PC-3 (cell line): ENCODE measurements around the gene VTI1A. TPM values are rescaled to one million over a fixed set of nuclear protein-coding genes. Genes with fewer than 3 reads are reported as not detected.

Source experiments
- ATAC-seq: fragments of 200-7000 bp; cut with Tn5 transposase; 2 replicates; pipeline ENCODE4 v1.9.1; 2020; ENCODE audit warnings: mild to moderate bottlenecking, moderate library complexity
- BruUV-seq: library from RNA; stranded (reverse); fragments of 400-500 nt; replicated peaks from 2 replicates; lab custom pipeline; 2021; lab: Mats Ljungman, UMichigan
- CTCF ChIA-PET: fragments of 300-600 bp; sonication (Branson Sonifier 250); formaldehyde crosslinking; loops from one replicate; lab custom pipeline; 2022; ENCODE audit warnings: antibody characterized with exemption; lab: Charles Lee
- POLR2A ChIA-PET: fragments of 300-600 bp; sonication (Branson Sonifier 250); formaldehyde crosslinking; loops from one replicate; lab custom pipeline; 2022; ENCODE audit warnings: antibody characterized with exemption; ENCODE audit not compliant: unreplicated experiment; lab: Charles Lee
- DNase-seq: peaks from one replicate; pipeline ENCODE4 v3.0.0-alpha.2; 2015
- H2AFZ ChIP-seq: fragments of 300-600 bp; sonication (generic); 2 replicates; pipeline ENCODE4 v1.6.0; 2016; ENCODE audit warnings: antibody characterized with exemption, low read length
- H3F3A ChIP-seq: fragments of 300-600 bp; sonication (generic); one replicate; pipeline ENCODE4 v1.6.0; 2017; ENCODE audit warnings: antibody characterized with exemption, low read length, control low read depth, mild to moderate bottlenecking; ENCODE audit not compliant: unreplicated experiment
- H3K27ac ChIP-seq: fragments of 300-600 bp; sonication (generic); 2 replicates; pipeline ENCODE4 v1.5.1; 2016; ENCODE audit warnings: mild to moderate bottlenecking, low read length
- H3K27me3 ChIP-seq: fragments of 300-600 bp; sonication (generic); 2 replicates; pipeline ENCODE4 v1.6.1; 2016; ENCODE audit warnings: low read length, mixed read lengths
- H3K36me3 ChIP-seq: fragments of 300-600 bp; sonication (generic); 2 replicates; pipeline ENCODE4 v1.6.1; 2016; ENCODE audit warnings: low read depth, mixed run types, low read length, mixed read lengths
- H3K4me1 ChIP-seq: fragments of 300-600 bp; sonication (generic); 2 replicates; pipeline ENCODE4 v1.5.1; 2016; ENCODE audit warnings: low read length; ENCODE audit not compliant: insufficient read depth
- H3K4me2 ChIP-seq: fragments of 300-600 bp; sonication (generic); 2 replicates; pipeline ENCODE4 v1.6.0; 2016; ENCODE audit warnings: low read length
- H3K4me3 ChIP-seq: fragments of 300-600 bp; sonication (generic); 2 replicates; pipeline ENCODE4 v1.5.1; 2016; ENCODE audit warnings: mild to moderate bottlenecking, low read length, mixed read lengths
- H3K79me2 ChIP-seq: fragments of 300-600 bp; sonication (generic); 2 replicates; pipeline ENCODE4 v1.6.1; 2017; ENCODE audit warnings: low read length, mixed read lengths
- H3K9ac ChIP-seq: fragments of 300-600 bp; sonication (generic); 2 replicates; pipeline ENCODE4 v1.6.0; 2016; ENCODE audit warnings: mild to moderate bottlenecking, low read length
- H3K9me2 ChIP-seq: fragments of 300-600 bp; sonication (generic); replicated peaks from 2 replicates; pipeline ENCODE4 v1.6.1; 2016; ENCODE audit warnings: mixed run types, low read length, mixed read lengths
- H3K9me3 ChIP-seq: fragments of 300-600 bp; sonication (generic); 2 replicates; pipeline ENCODE4 v1.6.1; 2016; ENCODE audit warnings: low read length, mixed read lengths
- H4K20me1 ChIP-seq: fragments of 300-600 bp; sonication (generic); 2 replicates; pipeline ENCODE4 v1.6.1; 2016; ENCODE audit warnings: low read length, mixed read lengths
- EZH2 ChIP-seq: fragments of 300-600 bp; sonication (generic); IDR thresholded peaks from one replicate; pipeline ENCODE4 v1.6.1; 2017; ENCODE audit warnings: antibody characterized with exemption, mild to moderate bottlenecking, low read length; ENCODE audit not compliant: unreplicated experiment
- EZH2phosphoT487 ChIP-seq: fragments of 300-600 bp; sonication (generic); IDR thresholded peaks from 2 replicates; pipeline ENCODE4 v1.6.1; 2018; ENCODE audit warnings: mild to moderate bottlenecking, antibody characterized with exemption, low read length, borderline replicate concordance
- intact Hi-C: fragments of 100-400 bp; cut with micrococcal nuclease; formaldehyde crosslinking; loops from 2 replicates; pipeline ENCODE4 v1.9.0; 2023
- total RNA-seq: library from RNA; depleted of rRNA; stranded (reverse); fragments of >200 nt; gene quantifications from 2 replicates; pipeline ENCODE4 v1.2.3, GENCODE V29; 2014
- TF ChIP-seq, protein P1 (sequence below): fragments of 300-600 bp; sonication (generic); conservative IDR thresholded peaks from 2 replicates; pipeline ENCODE4 v1.5.1; 2017; ENCODE audit warnings: antibody characterized with exemption, low read depth, mild to moderate bottlenecking, low read length

VTI1A gene
- total RNA-seq, 1 experiment from 2014 or later: 18.1 TPM

DNA sequence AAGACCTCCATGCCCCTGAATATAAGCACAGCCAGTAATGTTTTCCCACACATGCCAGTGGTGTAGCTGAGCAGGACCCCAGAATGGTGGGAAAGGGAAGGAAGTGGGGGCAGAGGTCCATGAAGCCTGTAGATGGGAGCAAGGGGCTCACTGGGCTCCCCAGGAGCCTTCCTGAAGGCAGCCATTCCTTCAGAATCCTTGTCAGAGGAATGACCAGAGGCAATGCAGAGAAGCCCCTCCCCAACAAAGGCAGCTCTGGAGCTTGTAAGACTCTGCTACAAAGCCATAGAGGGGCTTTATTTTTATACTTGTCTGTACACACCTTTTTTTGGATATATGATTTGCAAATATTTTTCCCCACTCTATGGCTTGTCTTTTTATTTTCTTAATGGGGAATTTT is 338.1 kb downstream of the VTI1A start:
- no peaks in the 10 kb centered on the region for H3K9me2 ChIP-seq
- H3K27ac ChIP-seq: no peak overlapping the region
- H3K4me1 ChIP-seq: no peaks in the 10 kb centered on the region
- ATAC-seq (no peak), DNase-seq (no peak)
- H3K27me3 ChIP-seq: no peaks in the 10 kb centered on the region
- no peak overlapping the region for H2AFZ ChIP-seq
- BruUV-seq: no TSS peak
- no peaks in the 10 kb centered on the region for H3K36me3 ChIP-seq
- H4K20me1 ChIP-seq: no peaks in the 10 kb centered on the region
- TF ChIP-seq EZH2: no peak
- TF ChIP-seq EZH2phosphoT487: no peak
- TF ChIP-seq, protein P1, sequence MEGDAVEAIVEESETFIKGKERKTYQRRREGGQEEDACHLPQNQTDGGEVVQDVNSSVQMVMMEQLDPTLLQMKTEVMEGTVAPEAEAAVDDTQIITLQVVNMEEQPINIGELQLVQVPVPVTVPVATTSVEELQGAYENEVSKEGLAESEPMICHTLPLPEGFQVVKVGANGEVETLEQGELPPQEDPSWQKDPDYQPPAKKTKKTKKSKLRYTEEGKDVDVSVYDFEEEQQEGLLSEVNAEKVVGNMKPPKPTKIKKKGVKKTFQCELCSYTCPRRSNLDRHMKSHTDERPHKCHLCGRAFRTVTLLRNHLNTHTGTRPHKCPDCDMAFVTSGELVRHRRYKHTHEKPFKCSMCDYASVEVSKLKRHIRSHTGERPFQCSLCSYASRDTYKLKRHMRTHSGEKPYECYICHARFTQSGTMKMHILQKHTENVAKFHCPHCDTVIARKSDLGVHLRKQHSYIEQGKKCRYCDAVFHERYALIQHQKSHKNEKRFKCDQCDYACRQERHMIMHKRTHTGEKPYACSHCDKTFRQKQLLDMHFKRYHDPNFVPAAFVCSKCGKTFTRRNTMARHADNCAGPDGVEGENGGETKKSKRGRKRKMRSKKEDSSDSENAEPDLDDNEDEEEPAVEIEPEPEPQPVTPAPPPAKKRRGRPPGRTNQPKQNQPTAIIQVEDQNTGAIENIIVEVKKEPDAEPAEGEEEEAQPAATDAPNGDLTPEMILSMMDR: no peak
- ChIA-PET POLR2A (no interaction called here), CTCF (no interaction called here)
- no peak overlapping the region for H3K9ac ChIP-seq
- intact Hi-C loops: no loop called here
- no peak overlapping the region for H3K4me2 ChIP-seq
- H3K9me3 ChIP-seq: peaks cover 7% of the 10 kb centered on the region; the same call in 1 of the 2 replicates
- no peak overlapping the region for H3K4me3 ChIP-seq
- no peaks in the 10 kb centered on the region for H3K79me2 ChIP-seq
- H3F3A ChIP-seq: no peaks in the 10 kb centered on the region

DNA sequence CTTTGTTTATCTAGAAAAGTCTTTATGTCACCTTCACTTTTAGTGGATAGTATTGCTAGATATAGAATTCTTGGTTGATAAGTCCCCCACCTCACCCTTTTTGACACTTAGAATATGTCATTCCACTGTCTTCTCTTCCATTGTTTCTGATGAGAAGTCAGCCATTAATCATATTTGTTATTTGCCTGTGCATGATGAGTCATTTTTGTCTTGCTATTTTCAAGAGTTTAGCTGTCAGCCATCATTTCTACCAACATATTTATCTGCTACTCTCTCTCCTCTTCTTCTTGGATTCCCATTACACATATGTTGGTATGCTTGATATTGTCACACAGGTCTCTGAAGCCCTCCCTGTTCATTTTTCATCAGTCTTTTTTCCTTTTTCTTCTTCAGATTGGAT is 342.2 kb downstream of the VTI1A start:
- Histone ChIP-seq H3K79me2 (no peaks in the 10 kb centered on the region), H3K27me3 (no peaks in the 10 kb centered on the region), H3K4me3 (no peak overlapping the region), H3K9me3 (peaks cover 7% of the 10 kb centered on the region; the same call in 1 of the 2 replicates), H2AFZ (no peak overlapping the region), H3K9ac (no peak overlapping the region), H3K4me1 (peaks cover 17% of the 10 kb centered on the region), H3K4me2 (no peak overlapping the region), H3K36me3 (no peaks in the 10 kb centered on the region), H3K9me2 (no peaks in the 10 kb centered on the region), H4K20me1 (no peaks in the 10 kb centered on the region), H3K27ac (no peak overlapping the region), H3F3A (no peaks in the 10 kb centered on the region)
- no TSS peak for BruUV-seq
- TF ChIP-seq, protein P1: no peak
- no peak for TF ChIP-seq EZH2phosphoT487
- no peak for TF ChIP-seq EZH2
- peak; percentile 18 for DNase-seq
- no peak for ATAC-seq
- CTCF ChIA-PET: no interaction called here
- POLR2A ChIA-PET: no interaction called here
- intact Hi-C loops: no loop called here

DNA sequence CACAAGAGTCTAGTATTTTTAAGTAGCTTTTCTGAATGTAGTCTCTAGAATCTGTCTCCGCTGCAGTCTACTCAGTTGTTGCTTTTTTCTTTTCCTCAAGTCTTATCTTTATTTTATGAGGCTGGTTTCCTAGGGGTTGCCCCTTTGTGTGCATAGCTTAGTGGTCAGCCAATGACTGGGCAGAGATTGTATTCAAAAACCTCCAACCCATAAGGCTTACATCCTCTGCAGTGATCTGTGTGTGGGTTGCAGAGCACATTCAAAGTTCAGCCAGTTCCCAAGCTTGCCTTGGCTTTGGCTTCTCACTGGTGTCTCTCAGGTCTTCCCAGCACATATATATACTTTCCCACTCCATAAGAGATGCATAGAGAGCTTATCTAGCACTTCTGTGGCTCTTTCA is 343.0 kb downstream of the VTI1A start:
- H3K9me2 ChIP-seq: no peaks in the 10 kb centered on the region
- no peaks in the 10 kb centered on the region for H3K79me2 ChIP-seq
- no peaks in the 10 kb centered on the region for H4K20me1 ChIP-seq
- H3K36me3 ChIP-seq: no peaks in the 10 kb centered on the region
- H3F3A ChIP-seq: no peaks in the 10 kb centered on the region
- H3K4me3 ChIP-seq: no peak overlapping the region
- CTCF ChIA-PET: no interaction called here
- H3K9ac ChIP-seq: no peak overlapping the region
- peaks cover 7% of the 10 kb centered on the region; the same call in 1 of the 2 replicates for H3K9me3 ChIP-seq
- peaks cover 17% of the 10 kb centered on the region for H3K4me1 ChIP-seq
- POLR2A ChIA-PET: no interaction called here
- H3K27ac ChIP-seq: no peak overlapping the region
- no peak for DNase-seq
- BruUV-seq: no TSS peak
- no peaks in the 10 kb centered on the region for H3K27me3 ChIP-seq
- TF ChIP-seq, protein P1: no peak
- TF ChIP-seq EZH2phosphoT487: no peak
- no peak for TF ChIP-seq EZH2
- intact Hi-C loops: no loop called here
- H3K4me2 ChIP-seq: no peak overlapping the region
- no peak overlapping the region for H2AFZ ChIP-seq
- no peak for ATAC-seq
